NCI-H1694 treated with DMSO at 0.1 percent for 48 hours (cell line): ENCODE results near the gene RAP1A.

ENCODE experiments used
- DNase-seq: peaks from one replicate; lab custom pipeline; 2025; lab: John Stamatoyannopoulos, UW

The RAP1A gene

GRCh38 chr1:111720274-111720976 is 100.8 kb downstream of the RAP1A start:
- no peak for DNase-seq

GRCh38 chr1:111720977-111721786 is 101.6 kb downstream of the RAP1A start:
- DNase-seq = no peak

GRCh38 chr1:111723091-111723806 is 103.7 kb downstream of the RAP1A start:
- DNase-seq = no peak

- DNase-seq = no peak
These were observed 104.3 kb downstream of the RAP1A start for GRCh38 chr1:111723871-111724270.

GRCh38 chr1:111725192-111725591 is 105.6 kb downstream of the RAP1A start:
- DNase-seq = no peak

GRCh38 chr1:111727056-111727455 is 107.5 kb downstream of the RAP1A start:
- DNase-seq = no peak

GRCh38 chr1:111729271-111729921 is 109.8 kb downstream of the RAP1A start:
- DNase-seq = no peak

- DNase-seq = no peak
These were observed 110.5 kb downstream of the RAP1A start for GRCh38 chr1:111729946-111730681.

- no peak for DNase-seq
These were observed 111.1 kb downstream of the RAP1A start for GRCh38 chr1:111730706-111731105.

GRCh38 chr1:111731956-111732355 is 112.4 kb downstream of the RAP1A start:
- DNase-seq = no peak

- DNase-seq = no peak
These were observed 113.1 kb downstream of the RAP1A start for GRCh38 chr1:111732718-111733117.

GRCh38 chr1:111733183-111733991 is 113.8 kb downstream of the RAP1A start:
- DNase-seq = no peak

GRCh38 chr1:111733992-111734341 is 114.4 kb downstream of the RAP1A start:
- no peak for DNase-seq

- DNase-seq = no peak
These were observed 114.8 kb downstream of the RAP1A start for GRCh38 chr1:111734426-111734825.

- DNase-seq = no peak
These were observed 115.3 kb downstream of the RAP1A start for GRCh38 chr1:111734856-111735255.

- no peak for DNase-seq
These were observed 115.7 kb downstream of the RAP1A start for GRCh38 chr1:111735321-111735720.

- peak; percentile 98 for DNase-seq
These were observed 116.4 kb downstream of the RAP1A start for GRCh38 chr1:111735858-111736544.

GRCh38 chr1:111736548-111737215 is 117.1 kb downstream of the RAP1A start:
- DNase-seq = peak; percentile 86
